ENCODE data around the gene ACIN1. TPM values are rescaled to one million over a fixed set of nuclear protein-coding genes. Genes with fewer than 3 reads are reported as not detected.
A peak's percentile ranks its signal among the peaks of the same experiment; 100 is the strongest.

Gene ACIN1
- total and polyA plus RNA-seq, 9 of the 15 experiments (the other 6 are each of a cell fraction or from before 2014, with no cell fraction given), result 5.0 to 196 (median 129) TPM

DNA sequence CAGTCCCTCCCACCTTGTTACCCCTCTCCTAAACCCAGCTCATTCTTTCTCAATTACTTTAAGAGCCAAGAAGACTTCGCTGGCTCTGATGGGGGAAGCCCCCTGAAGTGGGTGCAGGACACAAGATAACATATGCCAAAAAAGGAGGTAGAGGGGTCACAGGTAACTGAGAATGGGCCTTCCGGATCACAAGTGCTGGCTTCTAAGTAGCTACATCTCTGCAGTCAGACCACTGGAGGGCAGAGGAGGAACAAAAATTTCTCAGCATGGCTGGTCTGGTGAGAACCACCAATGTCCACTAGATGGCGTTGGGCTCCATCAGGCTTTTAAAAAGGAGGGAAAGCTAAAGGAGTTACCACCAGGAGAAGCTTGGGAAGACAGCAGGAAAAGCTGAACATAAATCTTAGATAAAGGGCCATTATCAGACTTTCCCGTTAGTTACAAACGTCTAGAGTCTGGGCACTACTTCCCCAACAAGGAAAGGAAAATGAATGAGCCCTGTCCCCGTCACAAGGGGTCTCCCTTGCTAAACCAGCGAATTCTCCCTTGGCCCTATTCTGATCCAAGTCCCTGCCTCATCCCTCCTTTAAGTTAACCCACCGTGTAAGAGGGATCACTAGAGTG, 26.0 kb downstream of the ACIN1 start (continued):
- TF ChIP-seq, protein P1, sequence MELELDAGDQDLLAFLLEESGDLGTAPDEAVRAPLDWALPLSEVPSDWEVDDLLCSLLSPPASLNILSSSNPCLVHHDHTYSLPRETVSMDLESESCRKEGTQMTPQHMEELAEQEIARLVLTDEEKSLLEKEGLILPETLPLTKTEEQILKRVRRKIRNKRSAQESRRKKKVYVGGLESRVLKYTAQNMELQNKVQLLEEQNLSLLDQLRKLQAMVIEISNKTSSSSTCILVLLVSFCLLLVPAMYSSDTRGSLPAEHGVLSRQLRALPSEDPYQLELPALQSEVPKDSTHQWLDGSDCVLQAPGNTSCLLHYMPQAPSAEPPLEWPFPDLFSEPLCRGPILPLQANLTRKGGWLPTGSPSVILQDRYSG (tag; conservative IDR thresholded peaks at IDR 0.05; ENCODE audit: low read depth), result no peak
- TF ChIP-seq BHLHE40 (IDR thresholded peaks at IDR 0.05; ENCODE audit: low read length) (0 out of 2 replicates have a peak, but pooled peaks have one; percentile 17), SMC3 (conservative IDR thresholded peaks at IDR 0.05; ENCODE audit: insufficient read depth, low read depth, low read length) (peak; percentile 77), HCFC1 (IDR thresholded peaks at IDR 0.05; ENCODE audit: low read depth, low read length) (peak; percentile 43; the same call in 1 of the 2 replicates), NFE2L1 (tag; IDR thresholded peaks at IDR 0.05; ENCODE audit: borderline replicate concordance, low read depth) (no peak), CTCFL (IDR thresholded peaks at IDR 0.05; ENCODE audit: borderline replicate concordance, insufficient read depth, low read depth, low read length, poor library complexity, severe bottlenecking) (peak; percentile 87), RAD21 (CRISPR knock-in tag; conservative IDR thresholded peaks at IDR 0.05 in 1 of 2, IDR thresholded peaks at IDR 0.05 in 1 of 2) (peak; percentile 84 to 91), ATF2 (CRISPR knock-in tag; IDR thresholded peaks at IDR 0.05) (no peak), ARNT (IDR thresholded peaks at IDR 0.05) (peak in 1 of 2 experiments; percentile 67; a peak in 1 of 4 replicates), MLLT1 (IDR thresholded peaks at IDR 0.05) (peak in 1 of 2 experiments; percentile 88; a peak in 2 of 4 replicates), KAT2B (IDR thresholded peaks at IDR 0.05; ENCODE audit: low read depth, low read length) (peak; percentile 81), EHMT2 (IDR thresholded peaks at IDR 0.05) (peak; percentile 19; the same call in 1 of the 2 replicates), SP1 (CRISPR knock-in tag; IDR thresholded peaks at IDR 0.05) (0 out of 2 replicates have a peak, but pooled peaks have one; percentile 44), CTCF (IDR thresholded peaks at IDR 0.05 in 2 of 3, conservative IDR thresholded peaks at IDR 0.05 in 1 of 3; ENCODE audit: insufficient read depth in 2 of 3, low read depth in 1 of 3, low read length in 3 of 3) (peak; percentile 99 to 100 (median 100))
- TF ChIP-seq, protein P2, sequence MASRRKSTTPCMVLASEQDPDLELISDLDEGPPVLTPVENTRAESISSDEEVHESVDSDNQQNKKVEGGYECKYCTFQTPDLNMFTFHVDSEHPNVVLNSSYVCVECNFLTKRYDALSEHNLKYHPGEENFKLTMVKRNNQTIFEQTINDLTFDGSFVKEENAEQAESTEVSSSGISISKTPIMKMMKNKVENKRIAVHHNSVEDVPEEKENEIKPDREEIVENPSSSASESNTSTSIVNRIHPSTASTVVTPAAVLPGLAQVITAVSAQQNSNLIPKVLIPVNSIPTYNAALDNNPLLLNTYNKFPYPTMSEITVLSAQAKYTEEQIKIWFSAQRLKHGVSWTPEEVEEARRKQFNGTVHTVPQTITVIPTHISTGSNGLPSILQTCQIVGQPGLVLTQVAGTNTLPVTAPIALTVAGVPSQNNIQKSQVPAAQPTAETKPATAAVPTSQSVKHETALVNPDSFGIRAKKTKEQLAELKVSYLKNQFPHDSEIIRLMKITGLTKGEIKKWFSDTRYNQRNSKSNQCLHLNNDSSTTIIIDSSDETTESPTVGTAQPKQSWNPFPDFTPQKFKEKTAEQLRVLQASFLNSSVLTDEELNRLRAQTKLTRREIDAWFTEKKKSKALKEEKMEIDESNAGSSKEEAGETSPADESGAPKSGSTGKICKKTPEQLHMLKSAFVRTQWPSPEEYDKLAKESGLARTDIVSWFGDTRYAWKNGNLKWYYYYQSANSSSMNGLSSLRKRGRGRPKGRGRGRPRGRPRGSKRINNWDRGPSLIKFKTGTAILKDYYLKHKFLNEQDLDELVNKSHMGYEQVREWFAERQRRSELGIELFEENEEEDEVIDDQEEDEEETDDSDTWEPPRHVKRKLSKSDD (conservative IDR thresholded peaks at IDR 0.05; ENCODE audit: low read length), result 0 out of 2 replicates have a peak, but pooled peaks have one; percentile 25

Data from K562 (cell line).